ENCODE data around the gene UGT1A9.

Gene UGT1A9

GRCh38 chr2:233674995-233675394 lies 3.3 kb downstream of the UGT1A9 start:
- TF ChIP-seq CTCF (IDR thresholded peaks at IDR 0.05; ENCODE audit: borderline replicate concordance, extremely low read depth, low read length, poor library complexity, severe bottlenecking), result no peak
- no peak for TF ChIP-seq EZH2 (IDR thresholded peaks at IDR 0.05; ENCODE audit: borderline replicate concordance, low read depth, low read length, severe bottlenecking)
- H3K4me2 ChIP-seq (ENCODE audit: insufficient read depth, low read length), result no peak overlapping the region
- no peaks in the 10 kb centered on the region for H3K9me3 ChIP-seq (ENCODE audit: insufficient read depth, low read length, severe bottlenecking)
- peaks cover 6% of the 10 kb centered on the region for H3K27me3 ChIP-seq (ENCODE audit: insufficient read depth, low read length, poor library complexity)
- no peak overlapping the region for H2AFZ ChIP-seq (ENCODE audit: low read depth, low read length)
- no peak overlapping the region for H3K27ac ChIP-seq (ENCODE audit: low read length)
- ATAC-seq (ENCODE audit: insufficient read depth, low read depth) (no peak), DNase-seq (no peak)
- H3K4me3 ChIP-seq (ENCODE audit: low read depth in 1 of 2, low read length in 2 of 2), result no peak overlapping the region
- no peaks in the 10 kb centered on the region for H4K20me1 ChIP-seq (ENCODE audit: insufficient read depth, low read length)
- H3K4me1 ChIP-seq (ENCODE audit: insufficient read depth, low read length), result no peaks in the 10 kb centered on the region
- no peak overlapping the region for H3K9ac ChIP-seq (ENCODE audit: low read depth, low read length)
- no peaks in the 10 kb centered on the region for H3K36me3 ChIP-seq (ENCODE audit: insufficient read depth, low read length)
- no peaks in the 10 kb centered on the region for H3K79me2 ChIP-seq (ENCODE audit: insufficient read depth, low read length)

DNA sequence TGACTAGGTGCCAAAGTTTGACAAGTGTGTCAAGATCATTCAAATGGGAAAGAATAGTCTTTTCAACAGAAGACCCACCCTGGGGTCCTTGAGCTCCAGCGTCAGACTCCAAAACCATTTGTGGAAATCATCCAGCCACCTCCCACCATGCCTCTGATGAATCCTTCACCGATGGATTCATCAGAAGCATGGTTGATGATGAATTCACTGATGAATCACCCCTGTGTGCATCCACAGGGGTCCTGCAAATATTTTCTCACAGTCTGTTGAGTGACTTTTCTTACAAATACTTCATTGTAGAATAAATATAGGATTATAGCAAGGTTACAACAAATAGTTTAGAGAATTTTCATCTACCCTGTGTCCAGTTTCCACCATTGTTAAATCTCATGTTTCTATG lies 4.3 kb downstream of the UGT1A9 start:
- no peaks in the 10 kb centered on the region for H3K9me3 ChIP-seq (ENCODE audit: insufficient read depth, low read length, severe bottlenecking)
- no peaks in the 10 kb centered on the region for H3K4me1 ChIP-seq (ENCODE audit: insufficient read depth, low read length)
- H3K9ac ChIP-seq (ENCODE audit: low read depth, low read length), result no peak overlapping the region
- H3K4me2 ChIP-seq (ENCODE audit: insufficient read depth, low read length), result no peak overlapping the region
- H2AFZ ChIP-seq (ENCODE audit: low read depth, low read length), result no peak overlapping the region
- H3K79me2 ChIP-seq (ENCODE audit: insufficient read depth, low read length), result no peaks in the 10 kb centered on the region
- DNase-seq (no peak), ATAC-seq (ENCODE audit: insufficient read depth, low read depth) (no peak)
- H3K36me3 ChIP-seq (ENCODE audit: insufficient read depth, low read length), result no peaks in the 10 kb centered on the region
- no peak overlapping the region for H3K4me3 ChIP-seq (ENCODE audit: low read depth in 1 of 2, low read length in 2 of 2)
- H3K27ac ChIP-seq (ENCODE audit: low read length), result no peak overlapping the region
- peaks cover 6% of the 10 kb centered on the region for H3K27me3 ChIP-seq (ENCODE audit: insufficient read depth, low read length, poor library complexity)
- H4K20me1 ChIP-seq (ENCODE audit: insufficient read depth, low read length), result no peaks in the 10 kb centered on the region
- TF ChIP-seq CTCF (IDR thresholded peaks at IDR 0.05; ENCODE audit: borderline replicate concordance, extremely low read depth, low read length, poor library complexity, severe bottlenecking) (no peak), EZH2 (IDR thresholded peaks at IDR 0.05; ENCODE audit: borderline replicate concordance, low read depth, low read length, severe bottlenecking) (no peak)

DNA sequence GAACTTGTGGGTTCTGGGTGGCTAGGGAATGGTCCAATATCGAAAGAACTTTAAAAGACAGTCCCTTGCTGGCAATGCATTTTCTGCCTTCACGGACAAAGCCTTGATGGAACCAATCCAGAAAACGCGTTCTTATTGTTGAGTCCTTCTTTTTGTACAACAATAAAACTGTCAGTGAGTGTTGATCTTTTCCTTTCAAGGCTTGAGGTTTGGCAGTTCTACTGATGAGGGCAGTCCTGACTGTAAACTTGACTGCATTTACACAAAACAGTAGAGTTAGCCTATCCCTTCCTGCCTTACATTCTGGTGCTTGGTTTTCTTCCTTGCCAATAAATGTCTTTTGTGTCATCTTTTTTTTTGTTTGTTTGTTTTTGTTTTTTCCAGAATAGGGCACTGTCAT lies 7.5 kb downstream of the UGT1A9 start:
- ATAC-seq (ENCODE audit: insufficient read depth, low read depth), result no peak
- H3K4me2 ChIP-seq (ENCODE audit: insufficient read depth, low read length), result no peak overlapping the region
- no peaks in the 10 kb centered on the region for H3K4me1 ChIP-seq (ENCODE audit: insufficient read depth, low read length)
- DNase-seq, result no peak
- H3K27me3 ChIP-seq (ENCODE audit: insufficient read depth, low read length, poor library complexity), result no peaks in the 10 kb centered on the region
- H3K9me3 ChIP-seq (ENCODE audit: insufficient read depth, low read length, severe bottlenecking), result no peaks in the 10 kb centered on the region
- H4K20me1 ChIP-seq (ENCODE audit: insufficient read depth, low read length), result no peaks in the 10 kb centered on the region
- TF ChIP-seq CTCF (IDR thresholded peaks at IDR 0.05; ENCODE audit: borderline replicate concordance, extremely low read depth, low read length, poor library complexity, severe bottlenecking), result no peak
- no peak for TF ChIP-seq EZH2 (IDR thresholded peaks at IDR 0.05; ENCODE audit: borderline replicate concordance, low read depth, low read length, severe bottlenecking)
- no peak overlapping the region for H3K4me3 ChIP-seq (ENCODE audit: low read depth in 1 of 2, low read length in 2 of 2)
- no peak overlapping the region for H3K9ac ChIP-seq (ENCODE audit: low read depth, low read length)
- H2AFZ ChIP-seq (ENCODE audit: low read depth, low read length), result no peak overlapping the region
- no peak overlapping the region for H3K27ac ChIP-seq (ENCODE audit: low read length)
- H3K79me2 ChIP-seq (ENCODE audit: insufficient read depth, low read length), result no peaks in the 10 kb centered on the region
- no peaks in the 10 kb centered on the region for H3K36me3 ChIP-seq (ENCODE audit: insufficient read depth, low read length)

All from DND-41 (cell line).